HepG2 (cell line): ENCODE results near the gene CENPB. TPM values are rescaled to one million over a fixed set of nuclear protein-coding genes. Genes with fewer than 3 reads are reported as not detected.

Experiments used
- ATF5 ChIP-seq: sonication (generic); formaldehyde crosslinking; IDR thresholded peaks from 2 replicates; pipeline ENCODE4 v1.4.0; 2020; ENCODE audit warnings: mild to moderate bottlenecking, low read depth, missing genetic modification reagents
- DMAP1 ChIP-seq: IDR thresholded peaks from 2 replicates; pipeline ENCODE4 v1.6.1; 2016
- EHMT2 ChIP-seq: fragments of 200-600 bp; sonication (generic); IDR thresholded peaks from 2 replicates; pipeline ENCODE4 v1.7.0; 2017; ENCODE audit warnings: antibody characterized with exemption, low read depth, low read length, borderline replicate concordance
- FOXJ3 ChIP-seq: sonication (generic); formaldehyde crosslinking; IDR thresholded peaks from 2 replicates; pipeline ENCODE4 v1.4.0; 2020; ENCODE audit warnings: missing genetic modification reagents, mild to moderate bottlenecking, borderline replicate concordance
- POLR2G ChIP-seq: fragments of 200-400 bp; formaldehyde crosslinking; IDR thresholded peaks from 2 replicates; pipeline ENCODE4 v1.6.1; 2018; ENCODE audit warnings: mild to moderate bottlenecking, low read depth, low read length, moderate library complexity
- PRDM15 ChIP-seq: sonication (generic); formaldehyde crosslinking; IDR thresholded peaks from 2 replicates; pipeline ENCODE4 v1.4.0; 2020; ENCODE audit warnings: missing genetic modification reagents
- PRMT3 ChIP-seq: sonication (generic); formaldehyde crosslinking; IDR thresholded peaks from 2 replicates; pipeline ENCODE4 v1.8.1; 2022; ENCODE audit warnings: low read depth, mild to moderate bottlenecking, moderate library complexity, missing genetic modification reagents, borderline replicate concordance
- SKIL ChIP-seq: sonication (generic); formaldehyde crosslinking; IDR thresholded peaks from 2 replicates; pipeline ENCODE4 v1.8.0; 2022; ENCODE audit warnings: missing genetic modification reagents, mild to moderate bottlenecking, moderate library complexity, borderline replicate concordance
- SOX13 ChIP-seq, 3 experiments: fragments of 450-650 bp in 1 of 3; sonication (generic) in 1 of 3; formaldehyde crosslinking in 1 of 3; IDR thresholded peaks in 2 of 3; conservative IDR thresholded peaks in 1 of 3; 2 replicates each; pipeline versions ENCODE4 v1.5.0 to v1.6.1; 2016 to 2020; ENCODE audit warnings: antibody characterized with exemption in 1 of 3, mild to moderate bottlenecking in 1 of 3, missing compliant biosample characterization in 1 of 3, missing genetic modification reagents in 1 of 3, moderate library complexity in 1 of 3
- SUZ12 ChIP-seq: fragments of 150-350 bp; IDR thresholded peaks from 2 replicates; pipeline ENCODE4 v1.6.1; 2014; ENCODE audit warnings: low read depth, low read length
- TFDP2 ChIP-seq: sonication (generic); formaldehyde crosslinking; IDR thresholded peaks from 2 replicates; pipeline ENCODE4 v1.4.0; 2020; ENCODE audit warnings: missing genetic modification reagents
- ZFP36L2 ChIP-seq: sonication (generic); formaldehyde crosslinking; IDR thresholded peaks from 2 replicates; pipeline ENCODE4 v1.4.0; 2020; ENCODE audit warnings: missing genetic modification reagents
- ZNF101 ChIP-seq: sonication (generic); formaldehyde crosslinking; IDR thresholded peaks from 2 replicates; pipeline ENCODE4 v1.4.0; 2020; ENCODE audit warnings: mild to moderate bottlenecking, low read depth, missing genetic modification reagents, borderline replicate concordance
- ZNF224 ChIP-seq: sonication (generic); formaldehyde crosslinking; IDR thresholded peaks from 2 replicates; pipeline ENCODE4 v1.5.0; 2020; ENCODE audit warnings: mild to moderate bottlenecking, missing genetic modification reagents
- ZNF292 ChIP-seq: sonication (generic); formaldehyde crosslinking; IDR thresholded peaks from 2 replicates; pipeline ENCODE4 v1.8.1; 2022; ENCODE audit warnings: mild to moderate bottlenecking, low read depth, missing genetic modification reagents, borderline replicate concordance
- ZNF704 ChIP-seq: sonication (generic); formaldehyde crosslinking; IDR thresholded peaks from 2 replicates; pipeline ENCODE4 v1.8.1; 2023; ENCODE audit warnings: mild to moderate bottlenecking, inconsistent platforms, moderate library complexity, missing genetic modification reagents, borderline replicate concordance
- ZNF75D ChIP-seq: sonication (generic); formaldehyde crosslinking; IDR thresholded peaks from 2 replicates; pipeline ENCODE4 v1.8.1; 2023; ENCODE audit warnings: missing genetic modification reagents, mild to moderate bottlenecking, borderline replicate concordance
- polyA plus RNA-seq, 8 experiments: library from polyadenylated mRNA; depleted of rRNA in 3 of 8; stranded (reverse) in 7 of 8; unstranded in 1 of 8; fragments of >200 nt; fragmentation: Illumina TruSeq in 4 of 8; extraction: Trizol in 4 of 8; gene quantifications; 2 replicates each; pipeline versions ENCODE4 v1.2.1 to v1.2.3, GENCODE V29; 2011 to 2016; ENCODE audit warnings: low read depth in 4 of 8, missing spikeins in 1 of 8, mixed read lengths in 1 of 8; ENCODE audit not compliant: insufficient read depth in 1 of 8
- total RNA-seq, 5 experiments: library from RNA; depleted of rRNA; stranded (reverse); fragments of >200 nt; fragmentation: Illumina TruSeq; extraction: Trizol; gene quantifications; 2 replicates each; pipeline ENCODE4 v1.2.3, GENCODE V29; 2016; ENCODE audit warnings: low read depth in 1 of 5

Gene CENPB
- total and polyA plus RNA-seq, 2 of the 13 experiments (the other 11 are each of a cell fraction or from before 2014, with no cell fraction given) = 10.4 to 54.5 TPM

GRCh38 chr20:3777716-3778629 is 8.6 kb downstream of the CENPB start (continued):
- TF ChIP-seq POLR2G = no peak
- TF ChIP-seq ZNF75D (CRISPR knock-in tag) = no peak
- TF ChIP-seq ZNF101 (CRISPR knock-in tag) = no peak
- TF ChIP-seq ZNF292 (CRISPR knock-in tag) = no peak
- TF ChIP-seq EHMT2 = no peak
- no peak for TF ChIP-seq SKIL
- no peak for TF ChIP-seq TFDP2
- TF ChIP-seq ZNF704 (CRISPR knock-in tag) = no peak
- 0 out of 2 replicates have a peak, but pooled peaks have one; percentile 52 for TF ChIP-seq ZNF224 (CRISPR knock-in tag)
- TF ChIP-seq ZFP36L2 (CRISPR knock-in tag) = no peak
- no peak for TF ChIP-seq SUZ12
- TF ChIP-seq SOX13 (IDR thresholded peaks at IDR 0.05) = no peak
- no peak for TF ChIP-seq SOX13 (CRISPR knock-in tag; conservative IDR thresholded peaks at IDR 0.05 in 1 of 2, IDR thresholded peaks at IDR 0.05 in 1 of 2)
- TF ChIP-seq FOXJ3 (CRISPR knock-in tag) = no peak
- TF ChIP-seq PRMT3 (CRISPR knock-in tag) = no peak
- no peak for TF ChIP-seq ATF5 (CRISPR knock-in tag)
- TF ChIP-seq DMAP1 = no peak
- 0 out of 2 replicates have a peak, but pooled peaks have one; percentile 43 for TF ChIP-seq PRDM15
